Measurements from ENCODE around the gene ARAP3.
"Not testable (repeated sequence)": the region's sequence is repeated elsewhere in the genome, so short reads cannot be mapped to it uniquely, and the experiment has no call there.

The ARAP3 gene

DNA sequence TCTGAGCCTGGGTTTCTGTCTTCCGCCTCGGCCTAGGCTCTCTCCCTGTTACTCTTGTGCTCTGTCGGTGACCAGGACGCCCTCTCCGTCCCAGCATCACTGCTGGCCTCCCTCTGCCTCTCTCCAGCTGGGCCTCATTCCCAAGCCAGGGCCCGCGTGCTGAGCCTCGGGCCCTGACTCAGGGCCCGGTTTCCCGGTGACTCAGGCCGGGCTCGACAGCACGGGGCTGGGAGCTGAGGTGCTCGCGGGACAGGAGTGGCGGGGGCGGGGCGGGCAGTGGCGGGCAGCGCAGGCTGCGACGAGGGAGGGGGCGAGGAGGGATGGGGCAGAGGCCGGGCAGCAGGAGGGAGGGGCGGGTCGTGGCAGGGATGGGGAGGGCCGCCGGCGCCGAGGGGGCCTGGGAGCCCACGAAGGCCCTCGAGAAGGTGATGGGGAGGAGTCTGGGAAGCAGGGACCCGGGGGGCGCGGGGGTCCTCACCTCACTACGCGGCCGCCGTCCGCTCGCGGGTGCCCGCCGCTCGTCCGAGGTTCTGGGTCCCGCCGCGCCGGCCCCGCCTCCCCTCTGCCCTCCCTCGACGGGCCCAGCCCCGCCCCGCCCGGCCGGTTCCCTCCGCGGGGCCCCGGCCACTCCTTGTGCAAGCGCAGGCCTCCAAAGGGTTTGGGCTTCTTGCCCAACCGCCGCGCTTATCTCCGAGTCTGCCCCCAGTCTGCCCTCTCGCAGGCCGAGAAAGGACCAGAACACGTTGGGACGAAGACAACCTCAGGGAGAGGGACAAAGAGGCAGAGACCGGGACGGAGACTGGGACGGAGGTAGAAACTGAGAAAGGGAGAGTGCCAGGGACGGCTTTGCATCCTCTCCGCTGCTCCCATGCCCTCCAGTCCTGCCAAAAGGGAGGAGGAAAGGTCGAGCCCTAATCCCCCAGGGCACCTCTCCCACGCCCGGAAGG, at the start of gene ARAP3:
ARAP3 (minus strand) TSS at position 536 of the 947 bp plus-strand sequence. CDS start 1,744 bp downstream, outside the sequence.
- no peak within 1 kb of the TSS for H3K27ac ChIP-seq (ENCODE audit: low read length)
- H3K9ac ChIP-seq (ENCODE audit: low read depth, low read length): no peak within 1 kb of the TSS

DNA sequence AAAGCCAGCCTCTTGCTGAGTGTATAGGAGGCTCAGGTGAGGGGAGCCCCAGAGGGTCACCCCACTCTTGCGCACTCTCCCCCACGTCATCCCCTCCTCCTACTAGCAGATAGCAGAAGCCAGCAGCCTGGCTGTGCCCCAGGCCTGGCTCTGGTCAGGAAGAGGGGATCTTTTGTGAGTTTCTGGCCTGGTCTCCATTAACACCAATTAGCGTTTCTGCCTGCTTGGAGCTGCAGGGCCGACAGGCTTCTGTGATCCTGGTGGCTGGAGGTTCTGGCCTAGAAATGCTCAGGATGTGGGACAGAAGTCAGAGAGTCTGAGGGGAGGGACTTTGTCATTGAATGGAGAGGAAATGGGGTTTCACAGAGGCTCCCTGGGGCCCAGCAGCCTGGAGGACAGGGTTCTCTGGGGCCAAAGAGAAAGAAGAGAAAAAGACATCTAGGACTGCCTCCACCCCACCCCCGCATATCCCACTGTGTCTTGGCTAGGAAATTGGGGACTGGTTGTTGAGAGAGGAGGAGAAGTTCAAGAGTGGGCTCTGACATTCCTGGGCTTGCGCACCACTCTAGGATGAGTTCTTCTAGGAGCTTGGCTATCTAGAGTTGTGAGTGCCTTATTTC, 47.5 kb upstream of the ARAP3 start:
- H3K9ac ChIP-seq (ENCODE audit: low read depth, low read length): no peak overlapping the region
- H3K79me2 ChIP-seq (ENCODE audit: insufficient read depth, low read length): no peaks in the 10 kb centered on the region
- H3K4me2 ChIP-seq (ENCODE audit: insufficient read depth, low read length): no peak overlapping the region
- H3K27ac ChIP-seq (ENCODE audit: low read length): no peak overlapping the region
- H3K4me3 ChIP-seq (ENCODE audit: low read depth in 1 of 2, low read length in 2 of 2): no peak overlapping the region
- DNase-seq (no peak), ATAC-seq (ENCODE audit: insufficient read depth, low read depth) (no peak)
- no peaks in the 10 kb centered on the region for H3K4me1 ChIP-seq (ENCODE audit: insufficient read depth, low read length)
- TF ChIP-seq EZH2 (IDR thresholded peaks at IDR 0.05; ENCODE audit: borderline replicate concordance, low read depth, low read length, severe bottlenecking): no peak
- TF ChIP-seq, protein P1, sequence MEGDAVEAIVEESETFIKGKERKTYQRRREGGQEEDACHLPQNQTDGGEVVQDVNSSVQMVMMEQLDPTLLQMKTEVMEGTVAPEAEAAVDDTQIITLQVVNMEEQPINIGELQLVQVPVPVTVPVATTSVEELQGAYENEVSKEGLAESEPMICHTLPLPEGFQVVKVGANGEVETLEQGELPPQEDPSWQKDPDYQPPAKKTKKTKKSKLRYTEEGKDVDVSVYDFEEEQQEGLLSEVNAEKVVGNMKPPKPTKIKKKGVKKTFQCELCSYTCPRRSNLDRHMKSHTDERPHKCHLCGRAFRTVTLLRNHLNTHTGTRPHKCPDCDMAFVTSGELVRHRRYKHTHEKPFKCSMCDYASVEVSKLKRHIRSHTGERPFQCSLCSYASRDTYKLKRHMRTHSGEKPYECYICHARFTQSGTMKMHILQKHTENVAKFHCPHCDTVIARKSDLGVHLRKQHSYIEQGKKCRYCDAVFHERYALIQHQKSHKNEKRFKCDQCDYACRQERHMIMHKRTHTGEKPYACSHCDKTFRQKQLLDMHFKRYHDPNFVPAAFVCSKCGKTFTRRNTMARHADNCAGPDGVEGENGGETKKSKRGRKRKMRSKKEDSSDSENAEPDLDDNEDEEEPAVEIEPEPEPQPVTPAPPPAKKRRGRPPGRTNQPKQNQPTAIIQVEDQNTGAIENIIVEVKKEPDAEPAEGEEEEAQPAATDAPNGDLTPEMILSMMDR (IDR thresholded peaks at IDR 0.05; ENCODE audit: borderline replicate concordance, extremely low read depth, low read length, poor library complexity, severe bottlenecking): no peak
- peaks cover 6% of the 10 kb centered on the region; the same call in 1 of the 2 replicates for H4K20me1 ChIP-seq (ENCODE audit: insufficient read depth, low read length)
- H3K27me3 ChIP-seq (ENCODE audit: insufficient read depth, low read length, poor library complexity): no peaks in the 10 kb centered on the region
- no peak overlapping the region for H2AFZ ChIP-seq (ENCODE audit: low read depth, low read length)
- no peaks in the 10 kb centered on the region for H3K9me3 ChIP-seq (ENCODE audit: insufficient read depth, low read length, severe bottlenecking)
- no peaks in the 10 kb centered on the region for H3K36me3 ChIP-seq (ENCODE audit: insufficient read depth, low read length)

More for the DNA sequence above, at the start of gene ARAP3:
- DNase-seq: no peak
- TF ChIP-seq, protein P1 (IDR thresholded peaks at IDR 0.05; ENCODE audit: borderline replicate concordance, extremely low read depth, low read length, poor library complexity, severe bottlenecking): no peak
- no peak for TF ChIP-seq EZH2 (IDR thresholded peaks at IDR 0.05; ENCODE audit: borderline replicate concordance, low read depth, low read length, severe bottlenecking)
- Histone ChIP-seq H3K36me3 (ENCODE audit: insufficient read depth, low read length) (no peaks in the 10 kb centered on the region), H2AFZ (ENCODE audit: low read depth, low read length) (no peak within 1 kb of the TSS), H3K9me3 (ENCODE audit: insufficient read depth, low read length, severe bottlenecking) (no peaks in the 10 kb centered on the region), H3K4me3 (ENCODE audit: low read depth in 1 of 2, low read length in 2 of 2) (no peak within 1 kb of the TSS), H3K4me1 (ENCODE audit: insufficient read depth, low read length) (no peaks in the 10 kb centered on the region), H3K4me2 (ENCODE audit: insufficient read depth, low read length) (no peak within 1 kb of the TSS), H3K79me2 (ENCODE audit: insufficient read depth, low read length) (no peaks in the 10 kb centered on the region), H3K27me3 (ENCODE audit: insufficient read depth, low read length, poor library complexity) (no peaks in the 10 kb centered on the region), H4K20me1 (ENCODE audit: insufficient read depth, low read length) (no peaks in the 10 kb centered on the region)
- no peak for ATAC-seq (ENCODE audit: insufficient read depth, low read depth)

GRCh38 chr5:141725891-141726290, 43.9 kb upstream of the ARAP3 start:
- Histone ChIP-seq H3K4me1 (ENCODE audit: insufficient read depth, low read length) (no peaks in the 10 kb centered on the region), H3K79me2 (ENCODE audit: insufficient read depth, low read length) (no peaks in the 10 kb centered on the region), H3K27ac (ENCODE audit: low read length) (no peak overlapping the region), H3K27me3 (ENCODE audit: insufficient read depth, low read length, poor library complexity) (no peaks in the 10 kb centered on the region), H3K4me3 (ENCODE audit: low read depth in 1 of 2, low read length in 2 of 2) (no peak overlapping the region), H3K9me3 (ENCODE audit: insufficient read depth, low read length, severe bottlenecking) (no peaks in the 10 kb centered on the region), H3K4me2 (ENCODE audit: insufficient read depth, low read length) (no peak overlapping the region), H4K20me1 (ENCODE audit: insufficient read depth, low read length) (no peaks in the 10 kb centered on the region), H3K9ac (ENCODE audit: low read depth, low read length) (no peak overlapping the region), H2AFZ (ENCODE audit: low read depth, low read length) (no peak overlapping the region), H3K36me3 (ENCODE audit: insufficient read depth, low read length) (no peaks in the 10 kb centered on the region)
- ATAC-seq (ENCODE audit: insufficient read depth, low read depth): no peak
- DNase-seq: no peak
- TF ChIP-seq, protein P1 (IDR thresholded peaks at IDR 0.05; ENCODE audit: borderline replicate concordance, extremely low read depth, low read length, poor library complexity, severe bottlenecking): no peak
- TF ChIP-seq EZH2 (IDR thresholded peaks at IDR 0.05; ENCODE audit: borderline replicate concordance, low read depth, low read length, severe bottlenecking): no peak

DNA sequence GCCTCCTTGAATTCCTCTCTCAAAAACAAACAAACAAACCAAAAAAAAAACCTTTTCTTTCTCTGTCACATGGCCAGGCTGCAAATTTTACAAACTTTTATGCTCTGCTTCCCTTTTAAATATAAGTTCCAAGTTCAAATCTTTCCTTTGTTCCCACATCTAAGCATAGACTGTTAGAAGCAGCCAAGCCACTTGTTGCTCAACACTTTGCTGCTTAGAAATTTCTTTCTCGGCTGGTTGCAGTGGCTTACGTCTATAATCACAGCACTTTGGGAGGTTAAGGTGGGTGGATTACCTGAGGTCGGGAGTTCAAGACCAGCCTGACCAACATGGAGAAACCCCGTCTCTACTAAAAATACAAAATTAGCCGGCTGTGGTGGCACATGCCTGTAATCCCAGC, 43.1 kb upstream of the ARAP3 start:
- not testable (repeated sequence) for H3K4me3 ChIP-seq (ENCODE audit: low read depth in 1 of 2, low read length in 2 of 2); H3K36me3 ChIP-seq (ENCODE audit: insufficient read depth, low read length); H2AFZ ChIP-seq (ENCODE audit: low read depth, low read length); H3K27me3 ChIP-seq (ENCODE audit: insufficient read depth, low read length, poor library complexity); ATAC-seq (ENCODE audit: insufficient read depth, low read depth); H3K4me1 ChIP-seq (ENCODE audit: insufficient read depth, low read length); H3K9ac ChIP-seq (ENCODE audit: low read depth, low read length); H3K27ac ChIP-seq (ENCODE audit: low read length); DNase-seq; H3K4me2 ChIP-seq (ENCODE audit: insufficient read depth, low read length); H4K20me1 ChIP-seq (ENCODE audit: insufficient read depth, low read length); H3K9me3 ChIP-seq (ENCODE audit: insufficient read depth, low read length, severe bottlenecking); H3K79me2 ChIP-seq (ENCODE audit: insufficient read depth, low read length)

All from DND-41 (cell line).